Activated effector memory CD4-positive, alpha-beta T cell treated with anti-CD3 and anti-CD28 coated beads, Interleukin-2, amount 50 U/mL, for 16 hours (primary cell): ENCODE results near the gene DAPK2.

ENCODE experiments used
- DNase-seq: peaks from one replicate; pipeline ENCODE4 v3.0.0-alpha.2; 2020

Gene DAPK2

DNA sequence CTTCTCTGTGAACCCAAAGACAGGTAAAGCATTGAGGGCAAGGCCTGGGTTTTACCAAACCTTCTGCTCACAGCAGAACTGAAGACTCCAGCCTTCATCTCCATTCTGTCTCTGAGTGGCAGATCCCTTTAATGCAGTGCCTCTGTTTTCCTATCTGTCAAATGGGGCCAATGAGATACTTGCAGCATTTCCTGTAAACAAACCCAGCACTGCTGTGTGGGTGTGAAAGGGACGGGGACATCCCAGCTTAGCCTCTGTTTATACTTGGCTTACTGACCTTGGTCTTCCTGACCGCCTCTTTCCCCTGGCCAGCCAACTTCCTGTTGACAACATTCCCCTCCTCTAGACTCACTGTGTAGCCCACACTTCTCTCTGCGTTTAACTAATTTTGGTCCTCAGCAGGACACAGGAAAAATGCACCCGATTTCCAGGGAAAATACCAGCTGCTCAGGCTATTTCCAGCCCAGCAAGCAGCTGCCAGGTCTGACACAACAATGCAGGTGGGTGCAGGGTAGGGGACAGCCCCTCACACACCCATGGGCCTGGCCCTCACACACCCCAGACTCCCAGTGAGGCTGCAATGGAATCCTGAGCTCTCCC, 106.7 kb downstream of the DAPK2 start:
- DNase-seq, result peak; percentile 71

DNA sequence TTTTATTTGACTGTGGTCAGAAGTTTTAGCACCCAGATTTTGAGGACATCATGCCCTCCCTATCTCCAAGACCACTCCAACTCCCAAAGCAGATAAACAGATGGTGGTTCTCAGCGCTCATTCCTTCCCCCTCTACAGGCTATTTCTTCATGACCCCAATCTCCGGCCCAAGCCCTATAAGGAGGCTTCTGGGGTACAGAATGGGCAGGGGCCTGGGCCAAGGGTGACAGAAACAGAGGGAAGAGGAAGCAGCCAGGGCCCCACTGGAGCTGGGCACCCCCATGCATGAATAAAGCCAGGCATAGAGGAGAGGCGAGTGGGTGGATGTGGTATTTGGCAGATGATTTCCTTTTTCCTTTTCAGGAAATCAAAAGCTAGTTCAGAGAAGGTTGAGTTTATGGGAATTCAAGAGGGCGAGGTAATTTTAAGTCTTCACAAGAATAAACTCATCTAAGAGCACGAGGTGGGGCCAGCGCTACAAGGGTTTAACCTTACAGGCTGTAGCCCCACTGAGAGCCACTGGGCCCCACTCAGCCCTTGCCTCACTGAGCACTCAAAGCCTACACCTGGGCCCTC, 107.7 kb downstream of the DAPK2 start:
- DNase-seq, result peak; percentile 60

DNA sequence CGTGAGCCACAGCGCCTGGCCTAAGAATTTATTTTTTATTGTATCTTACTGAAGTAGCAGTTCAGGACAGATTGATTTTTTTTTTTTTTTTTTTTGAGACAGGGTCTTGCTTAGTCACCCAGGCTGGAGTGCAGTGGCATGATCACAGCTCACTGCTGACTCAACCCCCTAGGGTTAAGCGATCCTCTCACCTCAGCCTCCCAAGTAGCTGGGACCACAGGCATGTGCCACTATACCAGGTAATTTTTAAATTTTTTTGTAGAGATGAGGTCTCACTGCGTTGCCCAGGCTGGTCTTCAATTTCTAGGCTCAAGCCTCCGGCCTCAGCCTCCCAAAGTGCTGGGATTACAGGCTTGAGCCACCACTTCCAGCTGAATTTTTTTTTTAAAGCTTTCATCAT, 112.8 kb downstream of the DAPK2 start:
- peak; percentile 57 for DNase-seq

DNA sequence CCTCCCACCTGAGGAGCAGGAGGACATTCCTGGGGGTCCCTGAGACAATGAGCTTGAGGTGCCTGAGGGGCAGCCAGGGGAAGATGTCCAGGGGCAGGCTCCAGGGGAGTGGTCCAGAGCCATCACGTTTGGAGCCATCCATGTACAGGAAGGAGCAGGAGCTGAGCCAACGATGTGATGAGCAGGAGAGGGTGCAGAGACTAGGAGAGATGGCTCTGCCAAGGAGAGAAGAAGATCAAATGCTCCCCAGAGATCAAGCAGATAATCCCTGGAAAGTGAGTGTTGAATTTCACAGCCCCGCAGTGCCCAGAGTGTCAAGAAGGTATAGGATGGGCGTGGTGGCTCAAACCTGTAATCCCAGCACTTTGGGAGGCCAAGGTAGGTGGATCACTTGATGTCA, 114.7 kb downstream of the DAPK2 start:
- DNase-seq, result peak; percentile 6

DNA sequence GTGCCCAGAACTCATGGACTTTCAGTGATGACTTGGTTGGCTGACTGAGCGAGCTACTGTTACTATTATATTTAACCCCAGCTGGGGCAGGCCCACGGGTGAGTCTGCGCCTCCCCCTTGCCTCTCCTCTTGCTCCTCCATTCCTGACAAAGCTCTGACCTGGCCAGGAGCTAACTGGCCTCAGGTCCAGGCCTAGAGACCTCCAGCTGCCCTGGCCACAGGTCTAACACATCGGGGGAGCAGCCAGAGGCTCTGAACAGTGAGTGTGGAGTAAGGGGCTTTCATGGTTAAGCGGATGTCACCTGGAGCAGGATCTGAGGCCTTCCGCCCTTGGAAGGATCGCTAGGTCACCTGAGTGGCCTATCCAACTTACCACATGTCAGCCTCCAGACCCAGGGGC, 116.3 kb downstream of the DAPK2 start:
- no peak for DNase-seq

DNA sequence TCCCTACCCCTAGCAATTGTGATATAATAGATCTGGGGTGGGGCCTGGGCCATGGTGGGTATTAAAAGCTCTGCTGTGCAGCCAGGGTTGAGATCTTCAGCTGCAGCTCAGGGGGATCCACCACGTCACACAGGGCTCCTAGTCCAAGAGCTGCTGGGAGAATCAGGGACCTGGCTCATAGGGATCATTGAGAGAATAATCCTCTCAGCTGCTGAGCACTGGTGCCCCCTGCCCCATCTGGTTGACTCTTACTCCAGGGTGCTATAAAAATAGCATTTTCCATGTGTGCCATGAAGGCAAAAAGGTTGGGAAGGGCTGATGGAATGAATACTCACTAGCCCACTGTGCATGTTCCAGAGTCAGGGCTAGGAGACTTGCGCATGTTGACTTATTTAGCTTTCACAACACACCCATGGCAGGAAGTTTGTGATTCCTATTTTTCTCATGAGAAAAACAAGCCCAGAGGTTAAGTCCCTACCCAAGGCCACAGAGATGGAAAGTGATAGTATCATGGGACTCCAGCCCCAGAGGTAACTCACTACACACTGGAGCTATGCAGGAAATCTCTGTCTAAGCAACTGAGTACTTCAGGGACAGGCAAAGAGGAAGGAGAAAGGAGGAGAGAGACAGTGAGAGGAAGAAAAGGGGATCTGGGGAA, 118.0 kb downstream of the DAPK2 start:
- no peak for DNase-seq

DNA sequence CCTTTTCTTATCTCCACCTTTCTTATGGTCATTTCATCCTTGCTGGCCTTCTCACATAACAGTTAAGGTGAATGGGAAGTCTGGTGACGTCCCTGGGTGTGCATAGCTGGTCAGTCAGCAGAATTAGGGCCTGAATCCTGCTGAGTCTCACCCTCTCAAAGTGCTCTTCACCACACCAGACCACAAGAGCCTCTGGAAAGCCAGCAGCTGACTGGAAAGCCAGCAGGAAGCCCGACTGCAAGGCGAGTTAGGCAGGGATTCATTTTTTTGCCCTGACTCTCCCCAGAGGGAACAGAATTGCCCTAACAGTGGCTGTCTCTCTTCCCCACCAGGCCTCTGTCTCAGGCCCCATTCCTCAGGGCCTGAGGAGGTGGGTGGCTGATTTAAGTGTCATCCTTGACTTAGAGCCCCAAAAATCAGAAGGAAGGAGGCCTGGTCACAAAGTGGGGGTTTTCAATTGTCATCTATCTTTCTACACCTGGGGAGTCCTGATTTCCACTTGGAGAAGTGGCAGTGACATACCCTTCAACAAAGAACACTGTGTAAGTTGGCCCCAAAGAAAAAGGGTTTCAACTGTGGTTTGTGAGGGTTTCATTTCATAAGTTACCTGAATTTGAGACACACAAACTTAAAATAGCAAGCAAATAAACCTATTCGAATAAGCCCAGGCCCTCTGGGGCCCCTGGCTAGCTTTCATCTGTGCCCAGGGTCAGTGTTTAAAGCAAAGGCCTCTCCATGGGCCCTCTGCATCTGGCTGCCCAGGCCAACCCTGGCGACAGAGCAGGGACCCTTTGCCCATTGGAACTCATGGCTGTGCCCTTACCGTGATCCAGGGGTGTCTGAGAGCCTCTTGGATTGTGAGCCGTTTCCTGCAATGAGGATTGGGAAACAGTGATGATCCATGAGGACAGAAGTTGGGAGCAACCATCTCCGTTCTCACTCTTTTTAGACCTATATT, 122.0 kb downstream of the DAPK2 start:
- no peak for DNase-seq

DNA sequence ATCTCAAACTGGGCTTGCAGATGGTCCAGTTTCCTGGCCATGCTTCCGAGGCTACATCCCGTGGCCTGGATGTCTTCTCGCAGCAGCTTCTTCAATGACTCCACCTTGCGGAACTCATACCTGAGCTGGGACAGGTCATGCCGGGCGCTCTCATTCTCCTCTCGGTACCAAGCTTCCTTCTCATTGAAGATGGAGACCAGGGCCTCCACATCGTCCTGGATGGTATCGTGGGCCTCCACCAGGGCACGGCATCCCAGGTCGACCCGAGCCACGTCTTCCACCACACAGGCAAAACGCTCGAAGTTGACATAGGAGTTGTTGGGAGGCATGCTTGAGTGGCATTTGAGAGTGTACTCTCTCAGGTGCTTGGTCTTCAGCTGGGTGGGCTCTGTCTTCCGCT, 123.4 kb downstream of the DAPK2 start:
- no peak for DNase-seq

DNA sequence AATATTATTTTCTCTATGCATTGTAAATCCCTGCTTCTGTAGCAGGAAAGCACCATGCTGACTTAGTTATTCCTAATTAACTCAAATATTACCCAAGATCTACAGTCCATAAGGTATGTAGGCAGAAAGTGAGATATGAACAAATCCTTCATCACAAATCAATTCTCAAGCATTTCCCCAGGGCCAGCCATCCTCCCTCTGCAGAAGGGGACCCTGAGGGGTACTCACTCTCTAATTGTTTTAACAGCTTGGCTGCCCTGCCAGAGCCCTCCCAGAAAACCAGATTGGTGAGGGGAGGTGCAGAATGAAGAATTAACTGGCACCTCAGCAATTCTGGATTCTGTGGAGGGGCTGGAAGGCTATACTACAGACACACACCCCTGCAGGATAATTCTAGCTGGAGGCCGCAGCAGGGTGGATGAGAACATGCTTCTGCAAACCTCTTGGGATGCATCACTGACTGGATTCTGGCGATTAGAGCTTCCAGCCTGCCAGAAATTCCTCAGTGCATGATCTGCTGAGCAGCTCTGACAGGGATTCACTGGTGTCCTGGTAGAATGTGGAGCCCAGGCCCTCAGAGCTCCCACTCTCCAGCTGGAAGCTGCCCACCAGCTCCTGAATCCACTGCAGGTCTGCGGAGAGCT, 123.9 kb downstream of the DAPK2 start:
- no peak for DNase-seq

DNA sequence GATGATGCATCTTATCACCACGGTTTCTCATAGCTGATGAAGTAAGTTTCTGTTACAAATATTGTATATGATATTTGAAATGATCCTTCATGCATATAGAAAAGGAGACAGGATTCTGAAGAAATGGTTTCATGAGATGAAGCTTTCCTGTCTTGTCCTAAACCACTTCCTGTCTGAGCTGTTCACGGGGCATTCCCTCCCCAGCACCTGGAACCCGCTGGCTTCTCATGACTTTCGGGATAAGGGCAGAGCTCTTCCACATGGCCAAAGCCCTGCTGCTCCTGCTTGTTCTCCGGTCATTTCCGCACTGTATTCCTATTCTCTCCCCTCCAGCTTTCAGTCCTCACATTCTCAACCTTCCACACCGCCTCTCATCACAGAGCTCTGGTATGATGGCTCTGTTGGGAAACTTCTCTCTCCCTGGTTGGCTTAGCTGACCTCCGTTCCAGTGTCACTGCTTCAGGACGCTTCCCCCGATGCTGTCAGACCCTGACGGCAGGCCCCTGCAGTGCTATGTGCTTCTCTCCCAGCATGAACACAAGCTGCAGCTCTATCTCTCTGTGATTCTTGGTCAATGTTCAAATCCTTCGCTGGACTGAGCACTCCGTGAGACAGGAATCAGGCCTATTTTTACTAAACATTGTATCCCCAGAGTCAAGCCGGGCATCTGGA, 125.6 kb downstream of the DAPK2 start:
- no peak for DNase-seq

DNA sequence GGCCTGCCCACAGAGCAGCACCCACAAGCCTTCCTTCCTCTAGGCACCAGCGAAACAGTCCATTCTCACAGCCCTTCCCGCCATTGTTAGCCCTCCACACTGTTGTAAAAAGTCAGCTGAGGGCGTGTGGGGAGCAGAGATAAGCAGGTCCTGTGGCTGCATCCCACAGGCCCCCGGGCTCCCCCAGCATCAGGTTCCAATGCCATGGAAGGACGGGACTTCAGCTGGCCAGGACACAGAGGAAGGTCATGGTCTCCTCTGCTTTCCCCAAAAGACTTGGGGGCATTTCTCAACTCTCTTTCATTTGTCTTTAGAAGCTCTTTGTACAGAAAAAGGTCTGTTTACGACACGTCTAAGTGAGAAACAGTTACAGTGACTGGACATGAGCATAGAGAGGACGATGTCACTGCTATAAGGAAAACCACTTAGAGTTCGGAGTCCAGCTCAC, 127.4 kb downstream of the DAPK2 start:
- no peak for DNase-seq

DNA sequence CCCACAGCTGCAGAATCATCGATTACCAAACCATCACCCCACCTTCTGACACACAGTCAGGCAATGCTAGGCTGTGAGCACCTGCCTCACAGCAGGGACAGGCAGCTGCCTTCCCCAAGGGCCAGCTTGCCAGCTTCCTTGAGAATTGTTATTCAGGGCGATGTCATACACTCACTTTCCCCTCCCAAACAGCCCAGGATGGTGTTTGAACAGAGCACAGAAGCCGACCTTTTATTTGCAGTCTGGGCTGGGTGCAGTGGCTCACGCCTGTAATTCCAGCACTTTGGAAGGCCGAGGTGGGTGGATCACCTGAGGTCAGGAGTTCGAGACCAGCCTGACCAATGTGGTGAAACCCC, 128.0 kb downstream of the DAPK2 start:
- DNase-seq, result no peak

DNA sequence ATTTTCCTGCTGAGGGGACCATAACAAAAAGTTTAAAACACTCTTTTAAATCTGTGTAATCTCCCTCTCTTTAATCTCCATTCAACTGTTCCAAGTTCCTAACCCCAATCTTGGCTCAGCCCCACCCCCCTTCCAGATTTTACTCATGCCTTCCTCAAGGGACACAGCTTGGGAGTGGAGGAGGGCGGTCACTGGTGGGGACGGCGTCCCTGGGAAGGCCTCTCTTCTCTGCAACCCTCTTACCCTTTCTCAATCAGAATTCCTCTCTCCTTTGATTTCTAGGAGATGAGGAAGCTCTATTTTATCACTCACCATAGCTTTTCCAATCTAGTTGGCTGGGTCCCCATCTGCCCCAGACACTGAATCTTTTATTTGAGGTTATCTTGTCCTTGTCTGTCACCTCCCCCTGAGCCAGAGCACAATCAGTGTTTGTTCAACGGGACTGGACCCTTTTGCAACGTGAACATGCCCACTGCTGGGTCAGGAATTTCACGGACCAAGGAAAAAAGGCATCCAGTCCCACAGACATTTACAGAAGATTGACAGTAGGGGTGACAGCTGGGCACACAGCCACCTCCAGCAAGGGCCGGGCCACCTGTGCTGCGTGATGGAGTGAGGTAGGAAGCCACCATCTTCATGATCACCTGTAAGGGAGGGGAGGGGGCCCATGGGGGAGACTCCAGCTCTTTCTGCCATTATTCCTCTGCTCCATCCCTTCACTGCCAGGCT, 128.5 kb downstream of the DAPK2 start:
- no peak for DNase-seq

DNA sequence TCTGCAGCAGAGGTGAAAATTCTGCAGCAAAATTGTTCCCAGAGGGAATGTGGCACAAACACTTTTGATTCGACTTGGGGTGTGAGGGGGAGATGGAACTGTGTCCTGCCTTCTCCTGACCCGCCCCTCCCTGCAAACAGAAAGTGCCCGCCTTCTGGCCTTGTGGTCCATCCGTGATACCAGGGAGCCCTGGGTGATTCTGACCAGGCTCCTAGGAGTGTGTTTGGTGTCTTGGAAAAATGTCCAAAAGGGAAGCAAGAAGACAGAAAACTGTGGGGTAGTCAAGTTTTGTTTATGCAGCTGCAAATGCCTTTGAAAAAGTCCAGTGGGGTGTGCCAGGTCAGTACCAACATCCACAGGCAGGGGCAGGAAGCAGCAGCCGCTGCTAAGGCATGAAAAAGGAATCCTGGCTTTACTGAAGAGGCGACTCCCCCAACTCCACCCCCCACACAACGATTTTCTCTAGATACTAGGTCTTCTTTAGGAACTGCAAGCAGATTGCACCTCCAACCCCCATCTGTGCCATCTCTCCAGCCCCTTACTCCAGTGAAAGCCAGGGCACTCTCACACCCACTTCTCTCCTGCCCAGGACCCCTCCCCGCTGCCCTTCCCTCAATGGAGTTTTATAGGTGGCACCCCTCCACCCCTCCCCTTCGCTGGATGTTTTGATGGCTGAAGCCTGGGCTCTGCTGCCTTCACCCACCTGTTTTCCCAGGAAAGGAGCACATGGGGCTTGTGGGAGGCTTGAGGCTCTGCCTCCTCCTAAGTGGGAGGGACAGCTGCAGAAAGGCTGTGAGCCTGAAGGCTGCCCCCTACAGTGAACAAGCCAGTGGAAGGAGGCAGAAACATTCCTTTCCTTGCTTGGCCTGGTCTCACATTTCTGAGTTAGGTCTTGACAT, 130.2 kb downstream of the DAPK2 start:
- DNase-seq, result no peak

DNA sequence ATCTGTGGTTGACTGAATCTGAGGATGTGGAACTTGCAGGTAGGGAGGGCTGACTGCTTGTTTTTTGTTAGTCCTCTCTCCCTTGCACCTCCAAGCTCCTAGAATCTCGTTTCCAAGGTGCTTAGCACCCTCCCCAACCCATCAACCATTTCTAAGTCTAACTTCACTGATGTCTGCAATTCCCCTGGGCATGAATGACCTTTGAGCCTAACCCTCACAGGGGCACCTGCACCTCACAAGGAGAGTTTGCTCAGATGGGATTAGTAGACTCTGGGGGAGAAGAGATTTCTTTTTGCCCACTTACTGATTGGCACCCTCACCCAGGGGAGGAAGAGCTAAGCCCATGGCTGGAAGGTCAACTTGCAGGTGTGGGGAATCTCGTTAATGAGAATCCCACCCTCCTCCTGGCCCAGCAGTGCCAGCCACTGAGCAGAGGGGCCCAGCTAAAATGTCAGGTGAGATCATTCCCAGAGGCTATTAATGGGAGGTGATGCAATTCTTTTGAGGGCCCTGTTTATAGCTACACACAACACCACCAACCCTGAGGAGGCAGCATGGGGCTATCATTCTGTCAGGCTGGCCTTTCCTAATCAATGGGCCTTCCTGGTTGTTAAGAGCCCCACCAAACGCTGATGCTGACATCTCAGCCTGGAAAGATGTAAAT, 130.9 kb downstream of the DAPK2 start:
- no peak for DNase-seq

DNA sequence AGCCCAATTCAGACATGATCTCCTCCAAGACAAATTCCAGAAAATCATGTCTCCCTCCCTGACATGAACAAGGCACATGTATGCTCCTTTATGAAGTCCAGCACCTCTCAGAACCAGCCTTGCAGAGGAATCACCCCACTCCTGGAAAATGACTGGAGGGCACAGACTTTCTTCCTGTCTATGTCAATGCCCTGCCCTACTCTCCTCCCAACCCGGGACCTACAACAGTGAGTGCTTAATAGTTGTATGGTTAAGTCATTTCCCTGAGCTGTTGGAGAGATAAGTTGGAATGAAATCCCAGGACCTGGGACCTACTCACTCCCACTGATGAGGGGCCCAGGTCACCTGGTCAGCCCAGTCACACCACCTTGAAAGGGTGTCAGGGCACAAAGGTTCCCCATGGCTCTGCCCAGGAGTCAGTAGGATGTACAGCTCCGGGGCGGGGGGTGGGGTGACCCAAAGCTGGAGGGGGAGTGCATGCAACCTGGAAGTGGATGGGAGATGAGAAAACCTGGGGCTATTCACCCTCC, 132.4 kb downstream of the DAPK2 start:
- no peak for DNase-seq

DNA sequence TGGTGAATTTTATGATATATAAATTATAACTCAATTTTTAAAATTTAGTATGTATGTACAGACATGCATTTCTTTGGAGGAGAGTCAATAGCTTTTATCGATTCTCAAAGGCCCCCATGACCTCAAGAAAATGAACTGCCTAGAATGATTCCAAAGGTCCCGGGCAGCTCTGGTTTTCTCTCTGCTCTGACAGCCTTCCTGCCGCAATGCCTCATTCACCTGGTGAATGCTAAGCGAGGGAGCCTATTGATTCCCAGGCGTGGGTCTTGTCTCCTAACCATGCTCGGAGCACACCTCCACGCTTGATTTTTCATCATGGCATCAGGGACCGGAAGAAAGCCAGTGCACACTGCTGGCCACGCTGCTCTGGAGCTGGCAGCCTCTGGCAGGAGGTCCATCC, 132.9 kb downstream of the DAPK2 start:
- no peak for DNase-seq

DNA sequence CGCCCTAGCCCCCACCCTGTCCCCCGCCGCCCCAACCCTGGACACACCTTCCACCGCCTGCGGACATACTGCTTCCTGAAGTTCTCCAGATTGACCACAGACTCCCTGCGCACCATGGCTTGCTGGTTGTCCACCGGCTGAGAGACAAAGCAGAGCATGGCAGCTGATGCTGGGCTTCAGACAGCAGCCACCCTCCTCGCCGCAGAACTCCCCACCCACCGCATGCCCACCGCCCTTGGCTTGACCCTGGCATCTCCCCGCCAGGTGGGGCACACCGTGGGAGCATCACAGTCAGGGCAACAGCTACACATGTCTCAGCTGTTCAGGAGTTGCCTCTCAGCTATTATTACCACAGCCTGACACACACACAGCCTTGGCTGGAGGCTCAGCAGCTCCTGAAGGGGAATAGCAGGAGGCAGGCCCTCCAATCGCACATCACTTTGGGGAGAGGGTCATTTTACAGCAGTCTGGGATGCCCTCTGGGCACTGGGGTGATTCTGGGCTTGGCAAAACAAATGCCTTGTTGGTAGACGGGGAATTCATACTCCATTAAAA, 134.1 kb downstream of the DAPK2 start:
- no peak for DNase-seq

DNA sequence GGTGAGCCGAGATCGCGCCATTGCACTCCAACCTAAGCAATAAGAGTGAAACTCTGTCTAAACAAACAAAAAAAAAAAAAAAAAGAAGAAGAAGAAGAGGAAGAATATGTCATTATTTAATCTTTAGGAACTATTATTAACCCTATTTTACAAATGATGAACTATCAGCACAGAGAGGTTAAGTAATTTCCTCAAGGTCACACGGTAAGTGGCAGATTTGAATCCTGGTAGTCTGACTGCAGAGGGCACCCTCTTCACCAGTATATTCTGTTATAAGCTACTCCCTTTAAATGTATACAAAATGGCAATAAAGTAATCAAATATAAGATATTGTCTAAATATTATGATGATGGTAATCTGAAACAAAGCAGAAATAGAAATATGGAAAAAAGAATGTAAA, 135.1 kb downstream of the DAPK2 start:
- no peak for DNase-seq
